PC-9 (cell line): ENCODE data around the gene IP6K3. TPM values are rescaled to one million over a fixed set of nuclear protein-coding genes. Genes with fewer than 3 reads are reported as not detected.

Experiments used
- BruUV-seq: library from RNA; stranded (reverse); fragments of 400-500 nt; replicated peaks from 2 replicates; lab custom pipeline; 2021; lab: Mats Ljungman, UMichigan
- CTCF ChIA-PET: fragments of 300-600 bp; sonication (Branson Sonifier 250); formaldehyde crosslinking; loops from one replicate; lab custom pipeline; 2022; ENCODE audit warnings: antibody characterized with exemption; lab: Charles Lee
- POLR2A ChIA-PET: fragments of 300-600 bp; sonication (Branson Sonifier 250); formaldehyde crosslinking; loops from one replicate; lab custom pipeline; 2022; ENCODE audit warnings: antibody characterized with exemption; ENCODE audit not compliant: unreplicated experiment; lab: Charles Lee
- DNase-seq, 2 experiments: peaks; one replicate each; pipeline versions ENCODE4 v3.0.0 to v3.0.0-alpha.2; 2015 to 2022; ENCODE audit warnings: mixed read lengths in 1 of 2
- H2AFZ ChIP-seq: fragments of 200-600 bp; sonication (generic); 2 replicates; pipeline ENCODE4 v1.8.1; 2017; ENCODE audit warnings: antibody characterized with exemption
- H3F3A ChIP-seq: fragments of 200-600 bp; sonication (generic); 2 replicates; pipeline ENCODE4 v1.8.1; 2017; ENCODE audit warnings: antibody characterized with exemption, mild to moderate bottlenecking, low read depth; ENCODE audit not compliant: insufficient read depth
- H3K27ac ChIP-seq: fragments of 200-600 bp; sonication (generic); 2 replicates; pipeline ENCODE4 v1.6.1; 2016; ENCODE audit warnings: mixed run types
- H3K27me3 ChIP-seq: fragments of 200-600 bp; sonication (generic); 2 replicates; pipeline ENCODE4 v1.6.1; 2016; ENCODE audit warnings: low read depth, mixed run types; ENCODE audit not compliant: insufficient read depth
- H3K36me3 ChIP-seq: fragments of 200-600 bp; sonication (generic); 2 replicates; pipeline ENCODE4 v1.6.1; 2016; ENCODE audit warnings: low read depth, mixed run types
- H3K4me1 ChIP-seq: fragments of 200-600 bp; sonication (generic); replicated peaks from 2 replicates; pipeline ENCODE4 v1.6.1; 2016; ENCODE audit warnings: mixed run types; ENCODE audit not compliant: insufficient read depth
- H3K4me2 ChIP-seq: fragments of 200-600 bp; sonication (generic); 2 replicates; pipeline ENCODE4 v1.6.1; 2017; ENCODE audit warnings: mixed run types
- H3K4me3 ChIP-seq: fragments of 200-600 bp; sonication (generic); 2 replicates; pipeline ENCODE4 v1.6.1; 2016; ENCODE audit warnings: mixed run types
- H3K79me2 ChIP-seq: fragments of 200-600 bp; sonication (generic); 2 replicates; pipeline ENCODE4 v1.6.1; 2017; ENCODE audit warnings: low read depth, mixed run types
- H3K9me2 ChIP-seq: fragments of 200-600 bp; sonication (generic); 2 replicates; pipeline ENCODE4 v1.8.1; 2017; ENCODE audit warnings: mild to moderate bottlenecking; ENCODE audit not compliant: insufficient read depth
- H3K9me3 ChIP-seq: fragments of 200-600 bp; sonication (generic); 2 replicates; pipeline ENCODE4 v1.8.1; 2016; ENCODE audit warnings: low read depth; ENCODE audit not compliant: insufficient read depth
- H4K20me1 ChIP-seq: fragments of 200-600 bp; sonication (generic); 2 replicates; pipeline ENCODE4 v1.8.1; 2017; ENCODE audit not compliant: insufficient read depth
- EZH2 ChIP-seq: fragments of 200-600 bp; sonication (generic); IDR thresholded peaks from 2 replicates; pipeline ENCODE4 v1.8.0; 2017; ENCODE audit warnings: antibody characterized with exemption, low read depth
- intact Hi-C: fragments of 100-400 bp; cut with micrococcal nuclease; formaldehyde crosslinking; loops from one replicate; pipeline ENCODE4 v1.10.0; 2022; ENCODE audit not compliant: unreplicated experiment
- total RNA-seq: library from RNA; stranded (reverse); gene quantifications from 2 replicates; pipeline ENCODE4 v1.2.3, GENCODE V29; 2021
- TF ChIP-seq, protein P1 (sequence below): fragments of 200-600 bp; sonication (generic); conservative IDR thresholded peaks from 2 replicates; pipeline ENCODE4 v1.6.1; 2017; ENCODE audit warnings: mixed run types, antibody characterized with exemption, mild to moderate bottlenecking, moderate library complexity

The IP6K3 gene
- total RNA-seq, 1 experiment from 2014 or later = not detected

DNA sequence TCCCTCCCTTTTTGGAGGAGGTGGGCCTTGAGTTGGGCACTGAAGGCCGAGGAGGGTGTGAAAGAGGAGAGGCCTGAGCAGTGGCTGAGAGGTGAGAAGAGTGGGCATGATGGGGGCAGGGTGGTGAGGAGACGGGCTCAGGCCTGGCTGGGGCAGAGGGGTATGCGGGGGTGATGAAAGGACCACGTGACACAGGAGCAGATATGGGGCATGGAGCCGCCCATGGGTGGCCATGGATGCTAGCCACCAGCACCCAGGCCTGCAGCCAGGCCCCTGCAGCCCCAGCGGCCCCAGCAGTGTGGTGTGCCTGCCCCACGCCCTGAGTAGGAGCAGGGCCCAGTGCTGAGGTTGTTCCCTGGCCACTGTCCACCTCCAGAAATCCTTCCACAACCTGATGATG is 61.7 kb downstream of the IP6K3 start:
- Histone ChIP-seq H3K9me3 (no peaks in the 10 kb centered on the region), H4K20me1 (0 out of 2 replicates have a peak, but pooled peaks cover 4% of the 10 kb centered on the region), H3K36me3 (peaks cover 7% of the 10 kb centered on the region), H3K27me3 (no peaks in the 10 kb centered on the region), H2AFZ (no peak overlapping the region), H3F3A (no peaks in the 10 kb centered on the region), H3K9me2 (no peaks in the 10 kb centered on the region), H3K4me2 (no peak overlapping the region), H3K4me1 (no peaks in the 10 kb centered on the region), H3K79me2 (no peaks in the 10 kb centered on the region), H3K27ac (no peak overlapping the region), H3K4me3 (no peak overlapping the region)
- DNase-seq = no peak
- no TSS peak for BruUV-seq
- POLR2A ChIA-PET = no interaction called here
- CTCF ChIA-PET = no interaction called here
- no peak for TF ChIP-seq EZH2
- TF ChIP-seq, protein P1, sequence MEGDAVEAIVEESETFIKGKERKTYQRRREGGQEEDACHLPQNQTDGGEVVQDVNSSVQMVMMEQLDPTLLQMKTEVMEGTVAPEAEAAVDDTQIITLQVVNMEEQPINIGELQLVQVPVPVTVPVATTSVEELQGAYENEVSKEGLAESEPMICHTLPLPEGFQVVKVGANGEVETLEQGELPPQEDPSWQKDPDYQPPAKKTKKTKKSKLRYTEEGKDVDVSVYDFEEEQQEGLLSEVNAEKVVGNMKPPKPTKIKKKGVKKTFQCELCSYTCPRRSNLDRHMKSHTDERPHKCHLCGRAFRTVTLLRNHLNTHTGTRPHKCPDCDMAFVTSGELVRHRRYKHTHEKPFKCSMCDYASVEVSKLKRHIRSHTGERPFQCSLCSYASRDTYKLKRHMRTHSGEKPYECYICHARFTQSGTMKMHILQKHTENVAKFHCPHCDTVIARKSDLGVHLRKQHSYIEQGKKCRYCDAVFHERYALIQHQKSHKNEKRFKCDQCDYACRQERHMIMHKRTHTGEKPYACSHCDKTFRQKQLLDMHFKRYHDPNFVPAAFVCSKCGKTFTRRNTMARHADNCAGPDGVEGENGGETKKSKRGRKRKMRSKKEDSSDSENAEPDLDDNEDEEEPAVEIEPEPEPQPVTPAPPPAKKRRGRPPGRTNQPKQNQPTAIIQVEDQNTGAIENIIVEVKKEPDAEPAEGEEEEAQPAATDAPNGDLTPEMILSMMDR = no peak
- intact Hi-C loops = no loop called here

DNA sequence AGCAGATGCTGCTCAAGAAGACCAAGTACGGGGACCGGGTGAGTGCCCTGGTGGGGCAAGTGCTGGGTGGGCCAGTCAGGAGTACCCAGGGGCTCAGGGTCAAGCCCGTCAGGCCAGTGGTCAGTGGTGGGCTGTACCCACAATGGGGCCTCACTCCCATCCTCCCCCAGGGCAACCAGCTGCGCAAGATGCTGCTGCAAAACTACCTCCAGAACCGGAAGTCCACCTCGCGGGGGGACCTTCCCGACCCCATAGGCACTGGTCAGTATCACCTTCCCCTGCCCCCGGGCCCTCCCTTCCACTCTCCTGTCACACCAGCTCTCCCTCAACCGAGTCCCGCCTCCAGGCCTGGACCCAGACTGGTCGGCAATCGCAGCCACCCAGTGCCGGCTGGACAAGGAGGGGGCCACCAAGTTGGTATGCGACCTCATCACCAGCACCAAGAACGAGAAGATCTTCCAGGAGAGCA is 62.2 kb downstream of the IP6K3 start:
- Histone ChIP-seq H3K9me2 (no peaks in the 10 kb centered on the region), H3K27me3 (no peaks in the 10 kb centered on the region), H3K9me3 (no peaks in the 10 kb centered on the region), H3K4me3 (no peak overlapping the region), H2AFZ (no peak overlapping the region), H3F3A (no peaks in the 10 kb centered on the region), H4K20me1 (0 out of 2 replicates have a peak, but pooled peaks cover 4% of the 10 kb centered on the region), H3K4me1 (no peaks in the 10 kb centered on the region), H3K79me2 (no peaks in the 10 kb centered on the region), H3K27ac (no peak overlapping the region), H3K4me2 (no peak overlapping the region), H3K36me3 (peaks cover 7% of the 10 kb centered on the region)
- DNase-seq = no peak
- ChIA-PET CTCF (no interaction called here), POLR2A (no interaction called here)
- intact Hi-C loops = no loop called here
- TF ChIP-seq EZH2 = no peak
- BruUV-seq = no TSS peak

DNA sequence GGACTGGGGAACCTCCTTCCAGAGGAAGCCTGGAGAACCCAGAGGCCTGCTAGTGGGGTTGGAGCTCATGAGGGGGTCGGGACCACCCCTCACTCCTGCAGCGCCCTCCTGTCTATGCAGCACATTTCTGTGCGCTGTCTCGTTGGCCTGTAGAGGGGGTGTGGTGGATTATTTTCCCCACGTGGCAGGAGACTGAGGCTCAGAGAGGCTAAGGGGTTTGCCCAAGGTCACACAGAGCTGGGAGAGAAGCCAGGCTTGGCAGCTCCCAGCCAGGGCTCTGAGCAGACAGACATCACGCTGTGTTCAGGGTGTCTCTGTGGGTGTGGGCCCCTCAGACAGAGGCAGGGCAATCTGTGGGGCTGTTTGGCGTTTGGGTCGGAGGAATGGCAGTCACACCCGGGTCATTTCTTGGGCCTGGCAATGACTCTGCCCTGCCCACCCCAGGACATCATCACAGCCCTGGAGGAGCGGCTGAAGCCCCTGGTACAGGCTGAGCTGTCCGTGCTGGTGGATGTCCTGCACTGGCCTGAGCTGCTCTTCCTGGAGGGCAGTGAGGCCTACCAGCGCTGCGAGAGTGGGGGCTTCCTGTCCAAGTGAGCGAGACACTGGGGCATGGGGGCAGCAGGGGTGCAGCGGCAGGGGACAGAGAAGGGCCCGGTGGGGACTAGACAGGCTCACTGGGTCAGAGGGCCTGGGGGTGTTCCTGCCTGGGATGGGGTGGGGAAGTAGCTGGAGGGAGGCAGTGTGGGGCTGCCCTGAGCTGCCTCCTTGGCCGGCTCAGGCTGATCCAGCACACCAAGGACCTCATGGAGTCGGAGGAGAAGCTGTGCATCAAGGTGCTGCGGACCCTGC is 62.9 kb downstream of the IP6K3 start:
- BruUV-seq = no TSS peak
- CTCF ChIA-PET = no interaction called here
- no peaks in the 10 kb centered on the region for H3K27me3 ChIP-seq

More for the DNA sequence above, 62.9 kb downstream of the IP6K3 start:
- no peak overlapping the region for H3K4me3 ChIP-seq
- H3K4me2 ChIP-seq = no peak overlapping the region
- TF ChIP-seq, protein P1 = no peak
- no peak for TF ChIP-seq EZH2
- no peak overlapping the region for H2AFZ ChIP-seq
- no peak overlapping the region for H3K27ac ChIP-seq
- 0 out of 2 replicates have a peak, but pooled peaks cover 4% of the 10 kb centered on the region for H4K20me1 ChIP-seq
- no peaks in the 10 kb centered on the region for H3K4me1 ChIP-seq
- no peak for DNase-seq
- no peaks in the 10 kb centered on the region for H3K9me3 ChIP-seq
- H3K36me3 ChIP-seq = peaks cover 7% of the 10 kb centered on the region
- POLR2A ChIA-PET = interaction anchor here (0.6 kb wide), 1 partner anchor 282 kb away, joined by 3 read pairs; no protein-coding TSS in a partner anchor
- H3K9me2 ChIP-seq = no peaks in the 10 kb centered on the region
- intact Hi-C loops = no loop called here
- H3K79me2 ChIP-seq = no peaks in the 10 kb centered on the region
- H3F3A ChIP-seq = no peaks in the 10 kb centered on the region; the same call in 1 of the 2 replicates
